GM21619 (cell line): ENCODE measurements around the gene TRIM72.
"Not testable (repeated sequence)": the region's sequence is repeated elsewhere in the genome, so short reads cannot be mapped to it uniquely, and the experiment has no call there.

Source experiments
- ATAC-seq: cut with Tn5 transposase; IDR thresholded peaks from one replicate; pipeline ENCODE4 v1.9.1; 2021; ENCODE audit not compliant: unreplicated experiment

Gene TRIM72

GRCh38 chr16:31277659-31278260, 63.8 kb downstream of the TRIM72 start:
- no peak for ATAC-seq

GRCh38 chr16:31278853-31279252, 64.9 kb downstream of the TRIM72 start:
- ATAC-seq = not testable (repeated sequence)
